Measurements from ENCODE around the gene CFLAR. TPM values are rescaled to one million over a fixed set of nuclear protein-coding genes. Genes with fewer than 3 reads are reported as not detected.

CFLAR gene
- total and polyA plus RNA-seq, 8 donors, result 93.3 to 327 (median 102) TPM

DNA sequence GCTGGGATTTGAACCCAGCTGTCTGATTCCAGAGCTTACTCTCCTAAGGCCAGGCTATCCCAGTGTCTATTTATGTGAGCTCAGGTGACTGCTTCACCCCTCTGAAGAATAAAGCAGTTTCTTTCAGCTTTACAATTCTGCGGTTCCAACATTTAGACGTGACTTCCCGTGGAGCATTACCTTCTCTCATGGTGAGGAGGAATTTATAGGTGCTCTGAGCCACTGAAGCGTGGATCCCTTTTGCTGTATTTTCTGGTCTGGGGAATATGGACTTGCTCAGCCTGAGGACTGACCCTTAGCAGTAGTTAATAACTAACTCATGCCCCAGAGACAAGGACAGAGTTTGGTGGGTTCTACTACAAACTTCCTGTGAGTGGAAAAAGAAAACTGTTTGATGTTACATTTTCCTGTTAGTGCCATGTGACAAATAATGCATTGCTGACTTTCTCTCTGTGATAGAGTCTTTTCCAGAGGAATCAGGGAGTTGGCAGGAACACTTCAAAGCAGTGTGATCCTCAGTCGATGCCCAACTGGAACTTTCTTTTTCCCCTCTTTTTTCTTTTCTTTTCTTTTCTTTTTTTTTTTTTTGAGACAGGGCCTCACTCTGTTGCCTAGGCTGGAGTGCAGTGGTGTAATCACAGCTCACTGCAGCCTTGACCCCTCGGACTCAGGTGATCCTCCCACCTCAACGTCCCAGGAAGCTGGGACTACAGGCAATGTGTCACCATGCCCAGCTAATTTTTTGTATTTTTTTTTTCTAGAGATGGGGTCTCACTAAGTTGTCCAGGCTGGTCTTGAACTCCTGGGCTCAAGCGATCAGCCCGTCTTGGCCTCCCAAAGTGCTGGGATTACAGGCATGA, 88.9 kb downstream of the CFLAR start:
- peak overlapping the region in 1 of 2 donors; percentile 3 for H3K27ac ChIP-seq
- intact Hi-C loops (cut with DNase I), result no loop called here

DNA sequence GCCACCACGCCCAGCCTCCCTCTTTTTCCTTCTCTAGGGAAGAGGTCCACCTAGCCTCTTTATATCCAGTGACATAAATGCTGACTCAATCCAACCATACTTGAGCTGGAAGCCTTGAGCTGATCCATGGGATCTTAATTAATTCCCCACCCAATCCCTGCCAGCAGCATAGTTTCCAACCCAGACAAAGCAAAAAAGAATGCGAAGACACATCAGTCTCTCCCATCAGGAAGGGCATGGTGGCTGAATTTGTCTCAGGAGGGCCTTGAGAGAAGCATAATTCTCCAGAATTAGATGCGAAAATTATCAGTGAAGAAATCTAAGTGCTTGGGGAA, 89.5 kb downstream of the CFLAR start:
- Histone ChIP-seq H3K36me3 (peaks cover 0 to 60% of the 10 kb centered on the region in 2 donors), H3K4me1 (peaks cover 5 to 53% of the 10 kb centered on the region in 2 donors), H3K4me3 (no peak overlapping the region), H3K27me3 (no peaks in the 10 kb centered on the region), H3K9me3 (no peaks in the 10 kb centered on the region), H3K27ac (peak overlapping the region in 1 of 2 donors; percentile 3)
- DNase-seq, result no peak
- TF ChIP-seq, protein P1, sequence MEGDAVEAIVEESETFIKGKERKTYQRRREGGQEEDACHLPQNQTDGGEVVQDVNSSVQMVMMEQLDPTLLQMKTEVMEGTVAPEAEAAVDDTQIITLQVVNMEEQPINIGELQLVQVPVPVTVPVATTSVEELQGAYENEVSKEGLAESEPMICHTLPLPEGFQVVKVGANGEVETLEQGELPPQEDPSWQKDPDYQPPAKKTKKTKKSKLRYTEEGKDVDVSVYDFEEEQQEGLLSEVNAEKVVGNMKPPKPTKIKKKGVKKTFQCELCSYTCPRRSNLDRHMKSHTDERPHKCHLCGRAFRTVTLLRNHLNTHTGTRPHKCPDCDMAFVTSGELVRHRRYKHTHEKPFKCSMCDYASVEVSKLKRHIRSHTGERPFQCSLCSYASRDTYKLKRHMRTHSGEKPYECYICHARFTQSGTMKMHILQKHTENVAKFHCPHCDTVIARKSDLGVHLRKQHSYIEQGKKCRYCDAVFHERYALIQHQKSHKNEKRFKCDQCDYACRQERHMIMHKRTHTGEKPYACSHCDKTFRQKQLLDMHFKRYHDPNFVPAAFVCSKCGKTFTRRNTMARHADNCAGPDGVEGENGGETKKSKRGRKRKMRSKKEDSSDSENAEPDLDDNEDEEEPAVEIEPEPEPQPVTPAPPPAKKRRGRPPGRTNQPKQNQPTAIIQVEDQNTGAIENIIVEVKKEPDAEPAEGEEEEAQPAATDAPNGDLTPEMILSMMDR (IDR thresholded peaks at IDR 0.05), result no peak
- no peak for ATAC-seq
- intact Hi-C loops (cut with DNase I), result no loop called here

More for the DNA sequence above, 88.9 kb downstream of the CFLAR start:
- no peak overlapping the region for H3K4me3 ChIP-seq
- peaks cover 5 to 50% of the 10 kb centered on the region in 2 donors for H3K4me1 ChIP-seq
- ATAC-seq (no peak), DNase-seq (no peak)
- TF ChIP-seq, protein P1 (IDR thresholded peaks at IDR 0.05), result no peak
- H3K27me3 ChIP-seq, result no peaks in the 10 kb centered on the region
- no peaks in the 10 kb centered on the region for H3K9me3 ChIP-seq
- peaks cover 0 to 60% of the 10 kb centered on the region in 2 donors for H3K36me3 ChIP-seq

DNA sequence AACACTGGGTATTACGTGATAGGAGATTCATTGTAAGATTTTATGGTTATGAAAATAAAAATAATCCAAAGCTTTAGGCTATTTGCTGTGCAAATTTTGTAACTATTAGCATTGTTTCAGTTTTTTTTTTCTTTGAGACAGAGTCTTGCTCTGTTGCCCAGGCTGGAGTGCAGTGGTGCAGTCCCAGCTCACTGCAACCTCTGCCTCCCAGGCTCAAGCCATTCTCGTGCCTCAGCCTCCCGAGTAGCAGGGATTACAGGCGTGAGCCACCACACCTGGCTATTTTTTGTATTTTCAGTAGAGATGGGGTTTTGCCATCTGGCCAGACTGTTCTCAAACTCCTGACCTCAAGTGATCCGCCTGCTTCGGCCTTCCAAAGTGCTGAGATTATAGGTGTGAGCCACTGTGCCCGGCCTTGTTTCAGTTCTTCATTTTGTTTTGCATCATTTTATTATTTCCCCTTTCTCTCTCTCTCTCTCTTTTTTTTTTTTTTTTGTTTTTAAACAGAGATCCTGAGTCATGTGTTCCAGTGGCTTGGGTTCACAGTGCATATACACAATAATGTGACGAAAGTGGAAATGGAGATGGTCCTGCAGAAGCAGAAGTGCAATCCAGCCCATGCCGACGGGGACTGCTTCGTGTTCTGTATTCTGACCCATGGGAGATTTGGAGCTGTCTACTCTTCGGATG, 92.7 kb downstream of the CFLAR start:
- peaks cover 5 to 40% of the 10 kb centered on the region in 2 donors for H3K4me1 ChIP-seq
- peak overlapping the region; percentile 14 to 84 for H3K27ac ChIP-seq
- H3K9me3 ChIP-seq, result no peaks in the 10 kb centered on the region
- TF ChIP-seq, protein P1 (IDR thresholded peaks at IDR 0.05), result no peak
- ATAC-seq (peak; percentile 79), DNase-seq (peak in 1 of 4 donors; percentile 69)
- intact Hi-C loops (cut with DNase I), result no loop called here
- no peak overlapping the region for H3K4me3 ChIP-seq
- H3K36me3 ChIP-seq, result peaks cover 0 to 45% of the 10 kb centered on the region in 2 donors
- no peaks in the 10 kb centered on the region for H3K27me3 ChIP-seq

DNA sequence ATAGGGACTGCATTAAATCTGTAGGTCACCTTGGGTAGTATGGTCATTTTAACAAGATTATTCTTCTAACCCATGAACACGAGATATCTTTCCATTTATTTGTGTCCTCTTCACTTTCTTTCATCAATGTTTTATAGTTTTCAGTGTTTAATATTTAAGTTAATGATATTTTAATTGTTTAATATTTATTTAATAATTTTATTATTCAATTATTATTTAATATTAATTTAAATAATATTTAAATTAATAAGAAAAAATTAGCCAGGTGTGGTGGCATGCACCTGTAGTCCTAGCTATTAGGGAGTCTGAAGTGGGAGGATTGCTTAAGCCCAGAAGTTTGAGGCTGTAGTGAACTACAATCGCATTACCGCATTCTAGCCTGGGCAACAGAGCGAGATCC, 100.0 kb downstream of the CFLAR start:
- peaks cover 5 to 26% of the 10 kb centered on the region in 2 donors for H3K4me1 ChIP-seq
- no peaks in the 10 kb centered on the region for H3K27me3 ChIP-seq
- no peak overlapping the region for H3K27ac ChIP-seq
- DNase-seq, result no peak
- intact Hi-C loops (cut with DNase I), result no loop called here
- H3K9me3 ChIP-seq, result no peaks in the 10 kb centered on the region
- ATAC-seq, result no peak
- peaks cover 0 to 33% of the 10 kb centered on the region in 2 donors for H3K36me3 ChIP-seq
- TF ChIP-seq, protein P1 (IDR thresholded peaks at IDR 0.05), result no peak
- H3K4me3 ChIP-seq, result no peak overlapping the region

DNA sequence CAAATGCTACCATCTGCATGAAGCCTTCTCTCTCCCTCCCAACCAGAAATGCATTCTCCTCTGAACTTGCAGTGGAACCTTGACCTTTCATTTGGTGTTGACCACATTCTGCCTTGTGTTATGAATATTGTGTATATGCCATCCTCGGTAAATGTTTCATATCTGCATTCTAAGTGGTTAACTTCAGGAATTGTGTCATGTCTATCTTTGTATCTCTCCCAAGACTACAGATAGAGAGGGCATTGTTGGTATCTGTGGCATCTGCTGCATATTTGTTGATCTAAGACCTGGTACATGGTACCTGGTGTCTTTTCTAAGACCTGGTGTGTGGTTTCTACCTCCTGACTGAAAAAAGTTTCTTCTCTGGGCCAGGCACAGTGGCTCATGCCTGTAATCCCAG, 101.0 kb downstream of the CFLAR start:
- no peak for ATAC-seq
- intact Hi-C loops (cut with DNase I), result no loop called here
- Histone ChIP-seq H3K27ac (no peak overlapping the region), H3K4me3 (no peak overlapping the region), H3K36me3 (peaks cover 0 to 33% of the 10 kb centered on the region in 2 donors), H3K9me3 (no peaks in the 10 kb centered on the region), H3K27me3 (no peaks in the 10 kb centered on the region), H3K4me1 (peaks cover 5 to 27% of the 10 kb centered on the region in 2 donors)
- DNase-seq, result no peak
- TF ChIP-seq, protein P1 (IDR thresholded peaks at IDR 0.05), result no peak
